SIG-M5 treated with dmso at 0.1 percent for 504 hours (cell line): Measurements from ENCODE around the gene ATP9A.
"Not testable (repeated sequence)": the region's sequence is repeated elsewhere in the genome, so short reads cannot be mapped to it uniquely, and the experiment has no call there.

Experiments
- DNase-seq: peaks from one replicate; lab custom pipeline; 2025; ENCODE audit not compliant: unreplicated experiment; lab: John Stamatoyannopoulos, UW

Gene ATP9A

GRCh38 chr20:51695574-51696303, 72.5 kb downstream of the ATP9A start:
- no peak for DNase-seq

GRCh38 chr20:51692806-51693400, 75.3 kb downstream of the ATP9A start:
- no peak for DNase-seq

- DNase-seq, result no peak
These were observed 76.5 kb downstream of the ATP9A start for GRCh38 chr20:51691703-51692102.

GRCh38 chr20:51688600-51689244, 79.5 kb downstream of the ATP9A start:
- DNase-seq, result no peak

- no peak for DNase-seq
These were observed 80.6 kb downstream of the ATP9A start for GRCh38 chr20:51687630-51688029.

- no peak for DNase-seq
These were observed 81.1 kb downstream of the ATP9A start for GRCh38 chr20:51687108-51687507.

- not testable (repeated sequence) for DNase-seq
These were observed 82.7 kb downstream of the ATP9A start for GRCh38 chr20:51685494-51685893.

- DNase-seq, result no peak
These were observed 88.0 kb downstream of the ATP9A start for GRCh38 chr20:51680067-51680749.

GRCh38 chr20:51679254-51679921, 88.8 kb downstream of the ATP9A start:
- no peak for DNase-seq

- no peak for DNase-seq
These were observed 90.0 kb downstream of the ATP9A start for GRCh38 chr20:51678026-51678697.

- DNase-seq, result no peak
These were observed 99.2 kb downstream of the ATP9A start for GRCh38 chr20:51668947-51669346.

- no peak for DNase-seq
These were observed 99.7 kb downstream of the ATP9A start for GRCh38 chr20:51668515-51668914.

- DNase-seq, result no peak
These were observed 100.7 kb downstream of the ATP9A start for GRCh38 chr20:51667491-51667890.

GRCh38 chr20:51667002-51667408, 101.2 kb downstream of the ATP9A start:
- no peak for DNase-seq

GRCh38 chr20:51666126-51666525, 102.1 kb downstream of the ATP9A start:
- DNase-seq, result no peak

GRCh38 chr20:51665543-51666118, 102.6 kb downstream of the ATP9A start:
- no peak for DNase-seq

GRCh38 chr20:51661609-51662178, 106.5 kb downstream of the ATP9A start:
- DNase-seq, result no peak

- DNase-seq, result no peak
These were observed 107.2 kb downstream of the ATP9A start for GRCh38 chr20:51660672-51661608.
